Measurements from ENCODE around the gene EEF2KMT. TPM values are rescaled to one million over a fixed set of nuclear protein-coding genes. Genes with fewer than 3 reads are reported as not detected.

EEF2KMT gene
- total RNA-seq, 2 experiments from 2014 or later = 7.7 to 8.4 TPM

- ChIA-PET CTCF (no interaction called here), POLR2A (no interaction called here)
- no peaks in the 10 kb centered on the region for H3K36me3 Mint-ChIP-seq (ENCODE audit: low read depth)
These were observed 61.1 kb downstream of the EEF2KMT start for GRCh38 chr16:5036228-5037156.

GRCh38 chr16:5035909-5036227 is 61.7 kb downstream of the EEF2KMT start:
- Mint-ChIP-seq H3K4me3 (no peak overlapping the region), H3K27me3 (no peaks in the 10 kb centered on the region), H3K9me3 (no peaks in the 10 kb centered on the region), H3K4me1 (peaks cover 19% of the 10 kb centered on the region), H3K36me3 (ENCODE audit: low read depth) (no peaks in the 10 kb centered on the region), H3K27ac (no peak overlapping the region)
- no peak for DNase-seq
- CTCF ChIA-PET = no interaction called here
- POLR2A ChIA-PET = no interaction called here

More at GRCh38 chr16:5036228-5037156, 61.1 kb downstream of the EEF2KMT start:
- peaks cover 19% of the 10 kb centered on the region for H3K4me1 Mint-ChIP-seq
- H3K9me3 Mint-ChIP-seq = no peaks in the 10 kb centered on the region
- DNase-seq = no peak
- peaks cover 2% of the 10 kb centered on the region for H3K27me3 Mint-ChIP-seq
- no peak overlapping the region for H3K4me3 Mint-ChIP-seq
- no peak overlapping the region for H3K27ac Mint-ChIP-seq

Other genes with a start within 250 kb of the EEF2KMT start
- gene PPL, start 160.6 kb downstream of the EEF2KMT start, total RNA-seq = under 1 TPM in 1 of 2 experiments, not detected in 1; 0.08 TPM
- under 1 TPM in 1 of 2 experiments, not detected in 1; 0.03 TPM for gene SEC14L5, start 139.5 kb downstream of the EEF2KMT start, total RNA-seq
- gene NAGPA, start 63.9 kb downstream of the EEF2KMT start, total RNA-seq = 10 to 100 TPM; 12.5 to 12.8 TPM
- gene C16orf89, start 31.8 kb downstream of the EEF2KMT start, total RNA-seq = not detected
- 10 to 100 TPM; 18.7 to 19.3 TPM for gene ALG1, start 26.0 kb downstream of the EEF2KMT start, total RNA-seq

All from activated CD4-positive, alpha-beta memory T cell treated with anti-CD3 and anti-CD28 coated beads, Interleukin-2, amount 10 ng/mL, durations not matched to agents 7 days and 5 days (primary cell).